Activated naive CD4-positive, alpha-beta T cell treated with anti-CD3 and anti-CD28 coated beads, Interleukin-2, amount 50 U/mL, for 24 hours (primary cell): ENCODE measurements around the gene DGKQ.

Source experiments
- H3K27ac Mint-ChIP-seq: one replicate; pipeline ENCODE4 v1.8.0; 2021; ENCODE audit warnings: mild to moderate bottlenecking, mixed read lengths
- H3K27me3 Mint-ChIP-seq: one replicate; pipeline ENCODE4 v1.8.0; 2021; ENCODE audit warnings: mixed read lengths
- H3K36me3 Mint-ChIP-seq: one replicate; pipeline ENCODE4 v1.8.0; 2021; ENCODE audit warnings: mixed read lengths
- H3K4me1 Mint-ChIP-seq: one replicate; pipeline ENCODE4 v1.8.0; 2021; ENCODE audit warnings: mixed read lengths
- H3K4me3 Mint-ChIP-seq: one replicate; pipeline ENCODE4 v1.8.0; 2021; ENCODE audit warnings: mild to moderate bottlenecking, mixed read lengths
- H3K9me3 Mint-ChIP-seq: one replicate; pipeline ENCODE4 v1.8.0; 2021; ENCODE audit warnings: mixed read lengths

The DGKQ gene

DNA sequence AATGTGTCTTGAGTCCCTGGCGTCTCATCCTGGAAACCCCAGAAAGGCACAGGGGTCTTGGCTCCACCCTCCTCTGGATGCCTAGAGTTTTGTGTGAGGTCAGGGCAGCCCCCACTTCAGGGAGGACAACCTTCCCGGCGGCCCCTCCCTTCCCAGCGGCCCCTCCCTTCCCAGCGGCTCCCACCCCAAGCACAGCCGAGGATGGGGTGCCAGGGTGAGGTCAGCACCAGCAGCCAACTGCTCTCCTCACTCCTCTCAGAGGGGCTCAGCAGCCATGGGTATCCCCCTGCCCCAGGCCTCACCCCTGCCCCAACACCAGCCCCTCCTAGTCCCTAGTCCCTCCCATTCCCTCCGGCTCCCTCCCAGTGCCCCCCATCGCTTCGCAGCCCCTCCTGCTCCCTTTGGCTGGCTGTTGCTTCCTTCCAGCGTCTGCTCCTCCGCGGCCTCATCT, 17.4 kb downstream of the DGKQ start:
- H3K27ac Mint-ChIP-seq = no peak overlapping the region
- no peaks in the 10 kb centered on the region for H3K9me3 Mint-ChIP-seq
- H3K27me3 Mint-ChIP-seq = no peaks in the 10 kb centered on the region
- H3K36me3 Mint-ChIP-seq = peaks cover 4% of the 10 kb centered on the region
- H3K4me3 Mint-ChIP-seq = no peak overlapping the region
- no peaks in the 10 kb centered on the region for H3K4me1 Mint-ChIP-seq

DNA sequence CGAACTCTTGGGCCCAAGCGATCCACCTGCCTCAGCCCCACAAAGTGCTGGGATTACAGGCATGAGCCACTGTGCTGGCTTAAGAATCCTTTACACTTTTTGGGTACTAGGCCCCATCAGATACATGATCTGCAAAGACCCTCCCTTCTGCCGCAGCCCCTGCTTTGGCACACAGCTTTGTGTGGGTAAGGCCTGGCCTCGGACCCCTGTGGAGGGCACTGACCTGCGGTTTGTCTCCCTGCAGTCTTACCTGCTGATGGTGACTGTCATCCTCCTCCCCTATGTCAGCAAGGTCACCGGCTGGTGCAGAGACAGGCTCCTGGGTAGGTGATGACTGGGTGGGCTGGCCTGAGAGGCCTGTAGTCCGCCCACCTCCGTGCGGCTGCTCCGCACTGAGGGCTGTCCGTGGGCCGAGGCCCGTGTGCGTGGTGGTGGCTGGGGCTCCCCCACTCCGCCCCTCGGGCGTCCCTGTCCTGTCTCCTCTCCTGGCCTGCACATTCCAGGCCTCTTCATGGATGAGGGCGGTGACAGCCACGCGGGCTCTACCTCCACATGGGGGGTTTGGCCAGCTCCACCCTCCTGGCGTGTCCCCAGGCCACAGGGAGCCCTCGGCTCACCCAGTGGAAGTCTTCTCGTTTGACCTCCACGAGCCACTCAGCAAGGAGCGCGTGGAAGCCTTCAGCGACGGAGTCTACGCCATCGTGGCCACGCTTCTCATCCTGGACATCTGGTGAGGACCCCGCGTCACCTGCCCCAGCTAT, 18.0 kb downstream of the DGKQ start:
- H3K9me3 Mint-ChIP-seq = no peaks in the 10 kb centered on the region
- H3K27ac Mint-ChIP-seq = no peak overlapping the region
- H3K4me3 Mint-ChIP-seq = no peak overlapping the region
- H3K36me3 Mint-ChIP-seq = peaks cover 4% of the 10 kb centered on the region
- H3K4me1 Mint-ChIP-seq = no peaks in the 10 kb centered on the region
- no peaks in the 10 kb centered on the region for H3K27me3 Mint-ChIP-seq

DNA sequence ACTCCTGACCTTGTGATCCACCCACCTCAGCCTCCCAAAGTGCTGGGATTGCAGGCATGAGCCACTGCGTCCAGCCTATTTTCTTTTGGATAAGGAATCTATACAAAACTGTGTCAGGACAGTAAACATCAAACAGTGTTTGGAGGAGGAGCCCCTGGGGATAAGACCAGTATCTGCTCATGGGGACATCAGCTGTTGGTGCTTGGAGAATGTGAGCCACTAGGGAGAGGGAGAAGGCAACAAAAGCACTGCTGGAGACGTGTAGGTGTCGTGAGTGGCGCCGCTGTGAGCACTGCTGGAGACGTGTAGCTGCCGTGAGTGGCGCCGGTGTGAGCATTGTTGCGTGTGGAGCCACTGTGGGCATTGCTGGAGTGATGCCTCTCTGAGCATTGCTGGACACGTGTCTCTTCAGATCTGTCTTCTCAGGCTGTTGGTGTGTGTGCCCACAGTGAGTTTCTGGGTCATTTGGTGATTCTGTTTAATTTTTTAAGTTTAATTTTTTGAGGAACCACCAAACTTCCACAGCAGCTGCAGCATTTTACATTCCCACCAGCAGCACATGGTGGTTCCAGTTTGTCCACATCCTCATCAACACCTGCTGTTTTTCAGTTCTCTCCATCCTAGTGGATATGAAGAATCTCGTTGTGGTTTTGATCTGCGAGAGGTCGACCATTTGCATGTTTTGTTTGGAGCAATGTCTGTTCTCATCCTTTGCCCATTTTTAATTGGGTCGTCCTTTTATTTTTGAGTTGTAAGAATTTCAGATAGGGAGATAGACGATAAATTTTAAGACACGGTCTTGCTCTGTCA, 19.0 kb downstream of the DGKQ start:
- Mint-ChIP-seq H3K4me1 (no peaks in the 10 kb centered on the region), H3K27me3 (no peaks in the 10 kb centered on the region), H3K4me3 (no peak overlapping the region), H3K27ac (no peak overlapping the region), H3K36me3 (peaks cover 4% of the 10 kb centered on the region), H3K9me3 (no peaks in the 10 kb centered on the region)

DNA sequence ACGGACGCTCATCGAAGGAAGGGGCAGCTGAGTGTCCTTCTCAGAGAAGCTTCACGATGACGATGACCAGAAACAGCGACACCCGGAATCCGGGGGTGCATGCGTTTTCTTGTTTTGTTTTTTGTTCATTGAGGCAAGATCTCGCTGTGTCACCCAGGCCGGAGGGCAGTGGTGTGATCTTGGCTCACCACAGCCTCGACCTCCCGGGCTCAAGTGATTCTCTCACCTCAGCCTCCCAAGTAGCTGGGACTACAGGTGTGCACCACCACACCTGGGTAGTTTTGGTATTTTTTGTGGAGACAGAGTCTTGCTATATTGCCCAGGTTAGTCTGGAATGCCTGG, 19.8 kb downstream of the DGKQ start:
- no peaks in the 10 kb centered on the region for H3K4me1 Mint-ChIP-seq
- H3K36me3 Mint-ChIP-seq = peaks cover 4% of the 10 kb centered on the region
- H3K27me3 Mint-ChIP-seq = no peaks in the 10 kb centered on the region
- H3K4me3 Mint-ChIP-seq = no peak overlapping the region
- H3K9me3 Mint-ChIP-seq = no peaks in the 10 kb centered on the region
- H3K27ac Mint-ChIP-seq = no peak overlapping the region

DNA sequence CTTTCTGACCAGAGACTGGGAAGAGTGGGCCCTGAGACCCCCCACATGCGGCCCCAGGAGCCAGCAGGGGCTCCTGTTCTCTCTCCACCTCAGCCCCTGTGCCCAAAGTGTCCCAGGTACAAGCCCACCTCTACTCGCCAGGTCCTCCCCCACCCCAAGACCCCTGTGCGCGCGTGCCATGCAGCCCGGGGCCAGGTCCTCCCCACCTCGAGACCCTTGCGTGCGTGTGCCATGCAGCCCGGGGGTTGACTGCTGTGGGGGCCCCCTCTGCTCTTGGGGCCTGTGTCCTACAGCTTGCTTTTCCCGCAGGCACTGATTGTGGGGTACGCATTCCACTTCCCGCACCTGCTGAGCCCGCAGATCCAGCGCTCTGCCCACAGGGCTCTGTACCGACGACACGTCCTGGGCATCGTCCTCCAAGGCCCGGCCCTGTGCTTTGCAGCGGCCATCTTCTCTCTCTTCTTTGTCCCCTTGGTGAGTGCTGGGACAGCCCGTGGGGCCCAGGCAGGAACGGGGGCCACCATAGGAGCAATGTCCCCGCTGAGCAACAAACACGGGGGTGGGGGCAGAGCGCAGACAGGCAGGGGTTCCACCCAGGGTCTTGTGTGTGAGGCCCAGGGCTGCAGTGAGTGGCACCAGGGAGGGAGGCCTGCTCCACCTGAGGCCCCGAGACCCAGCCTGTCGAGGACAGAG, 20.3 kb downstream of the DGKQ start:
- no peaks in the 10 kb centered on the region for H3K27me3 Mint-ChIP-seq
- H3K27ac Mint-ChIP-seq = no peak overlapping the region
- peaks cover 4% of the 10 kb centered on the region for H3K36me3 Mint-ChIP-seq
- H3K9me3 Mint-ChIP-seq = no peaks in the 10 kb centered on the region
- no peaks in the 10 kb centered on the region for H3K4me1 Mint-ChIP-seq
- H3K4me3 Mint-ChIP-seq = no peak overlapping the region

DNA sequence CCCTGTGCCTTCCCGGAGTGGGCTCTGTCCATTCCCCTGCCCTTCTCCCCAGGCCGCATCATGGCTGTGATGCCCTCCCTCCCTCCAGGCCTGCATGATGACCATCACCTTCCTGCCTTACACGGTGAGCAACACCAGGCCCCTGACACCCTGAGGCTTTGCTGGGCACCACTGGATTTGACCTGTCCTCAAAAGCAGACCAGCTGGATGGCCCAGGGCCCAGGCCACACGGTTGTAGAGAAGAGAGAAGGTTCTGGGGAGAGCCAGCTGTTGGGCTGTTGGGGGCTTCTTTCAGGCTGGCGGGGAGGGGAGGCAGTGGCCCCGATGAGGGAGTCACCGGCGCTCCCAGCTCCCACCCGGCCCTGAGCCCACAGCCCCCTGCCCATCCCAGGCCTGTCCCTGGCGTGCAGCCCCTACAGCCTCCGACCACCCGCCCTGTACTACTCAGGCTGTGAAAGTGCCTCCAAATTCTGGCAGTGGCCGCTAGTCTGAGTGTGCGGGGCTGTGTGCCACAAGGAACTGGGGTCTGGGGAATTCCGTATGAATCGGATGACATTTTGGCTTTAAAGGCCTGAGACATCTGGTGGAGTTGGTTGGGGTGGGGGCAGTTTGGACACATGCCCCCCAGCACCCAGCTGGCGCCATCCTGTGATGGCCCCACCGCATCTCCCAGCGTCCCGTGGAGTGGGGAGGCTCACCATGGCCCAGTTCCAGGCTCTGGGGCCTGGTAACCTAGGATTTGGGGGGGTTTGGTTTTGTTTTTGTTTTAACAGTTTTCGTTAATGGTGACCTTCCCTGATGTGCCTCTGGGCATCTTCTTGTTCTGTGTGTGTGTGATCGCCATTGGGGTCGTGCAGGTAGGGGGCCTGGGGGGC, 21.5 kb downstream of the DGKQ start:
- no peaks in the 10 kb centered on the region for H3K27me3 Mint-ChIP-seq
- H3K4me1 Mint-ChIP-seq = no peaks in the 10 kb centered on the region
- H3K27ac Mint-ChIP-seq = no peak overlapping the region
- peaks cover 4% of the 10 kb centered on the region for H3K36me3 Mint-ChIP-seq
- H3K4me3 Mint-ChIP-seq = no peak overlapping the region
- H3K9me3 Mint-ChIP-seq = no peaks in the 10 kb centered on the region

DNA sequence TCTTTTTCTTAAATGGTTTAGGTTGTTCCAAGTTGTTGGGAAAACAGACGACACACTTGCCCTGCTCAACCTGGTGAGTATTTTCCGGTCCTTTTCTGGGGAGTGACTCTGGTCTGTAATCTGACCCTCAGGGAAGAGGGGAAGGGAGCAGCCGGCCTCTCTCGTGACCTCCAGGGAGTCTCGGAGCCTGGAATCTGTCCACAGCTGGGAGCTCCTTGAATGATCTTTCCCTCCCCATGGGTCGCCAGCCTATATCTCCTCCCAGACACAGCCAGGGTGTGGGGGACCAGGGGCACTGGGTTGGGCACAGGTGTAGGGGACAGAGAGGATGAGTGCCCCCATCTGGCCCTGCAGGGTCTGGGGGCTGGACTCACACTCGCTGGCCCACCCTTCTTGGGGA, 22.2 kb downstream of the DGKQ start:
- no peaks in the 10 kb centered on the region for H3K9me3 Mint-ChIP-seq
- H3K36me3 Mint-ChIP-seq = peaks cover 4% of the 10 kb centered on the region
- H3K4me1 Mint-ChIP-seq = peaks cover under 1% of the 10 kb centered on the region
- no peaks in the 10 kb centered on the region for H3K27me3 Mint-ChIP-seq
- no peak overlapping the region for H3K27ac Mint-ChIP-seq
- H3K4me3 Mint-ChIP-seq = no peak overlapping the region

DNA sequence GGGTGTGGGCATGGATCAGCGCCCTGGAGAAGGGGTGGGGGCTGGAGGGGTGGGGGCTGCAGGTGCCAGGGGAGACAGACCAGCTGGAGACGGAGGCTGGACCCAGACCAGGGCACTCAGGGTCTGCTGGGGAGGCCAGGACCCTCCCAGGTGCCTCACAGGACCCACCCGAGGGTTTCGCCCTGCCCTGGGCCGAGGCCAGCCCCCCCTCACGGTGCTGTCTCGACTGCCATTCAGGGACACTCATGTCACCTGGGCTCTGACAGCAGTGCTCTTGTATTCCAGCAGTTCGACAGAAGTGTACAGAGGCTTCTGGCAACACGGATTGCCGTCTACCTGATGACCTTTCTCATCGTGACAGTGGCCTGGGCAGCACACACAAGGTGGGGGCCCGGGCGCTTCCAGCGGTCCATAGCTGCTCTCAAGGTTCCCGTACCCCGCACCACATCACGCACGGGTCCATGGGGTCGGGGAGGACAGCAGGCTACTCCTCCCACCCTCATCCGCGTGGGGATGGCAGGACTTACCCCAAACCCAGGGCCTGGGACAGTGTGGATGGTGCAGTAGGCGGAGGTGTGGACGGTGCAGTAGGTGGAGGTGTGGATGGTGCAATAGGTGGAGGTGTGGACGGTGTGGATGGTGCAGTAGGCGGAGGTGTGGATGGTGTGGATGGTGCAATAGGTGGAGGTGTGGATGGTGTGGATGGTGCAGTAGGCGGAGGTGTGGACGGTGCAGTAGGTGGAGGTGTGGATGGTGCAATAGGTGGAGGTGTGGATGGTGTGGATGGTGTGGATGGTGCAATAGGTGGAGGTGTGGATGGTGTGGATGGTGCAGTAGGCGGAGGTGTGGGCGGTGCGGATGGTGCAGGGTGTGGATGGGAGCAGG, 23.0 kb downstream of the DGKQ start:
- Mint-ChIP-seq H3K27me3 (no peaks in the 10 kb centered on the region), H3K4me3 (no peak overlapping the region), H3K4me1 (peaks cover 8% of the 10 kb centered on the region), H3K36me3 (peaks cover 4% of the 10 kb centered on the region), H3K27ac (no peak overlapping the region), H3K9me3 (no peaks in the 10 kb centered on the region)

DNA sequence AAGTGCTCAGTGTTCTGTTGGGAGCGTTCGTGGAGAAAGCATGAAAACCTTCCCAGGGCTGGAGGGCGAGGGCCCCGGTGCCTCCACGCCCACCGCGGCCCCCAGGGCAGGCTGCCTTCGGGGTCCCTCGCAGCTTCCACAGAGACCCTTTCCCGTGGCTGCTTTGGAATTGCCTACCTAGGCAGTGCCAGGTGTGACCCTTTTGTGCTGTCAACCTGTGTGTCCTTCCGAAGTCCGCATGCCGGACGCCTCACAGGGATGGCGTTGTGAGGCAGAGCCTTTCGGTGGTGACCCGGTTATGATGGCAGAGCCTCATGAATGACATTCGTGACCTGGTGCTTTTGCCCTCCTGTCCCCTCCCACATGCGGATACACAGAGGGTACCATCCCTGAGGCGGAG, 23.7 kb downstream of the DGKQ start:
- Mint-ChIP-seq H3K9me3 (no peaks in the 10 kb centered on the region), H3K27me3 (no peaks in the 10 kb centered on the region), H3K27ac (no peak overlapping the region), H3K4me3 (no peak overlapping the region), H3K4me1 (peaks cover 13% of the 10 kb centered on the region), H3K36me3 (peaks cover 3% of the 10 kb centered on the region)

DNA sequence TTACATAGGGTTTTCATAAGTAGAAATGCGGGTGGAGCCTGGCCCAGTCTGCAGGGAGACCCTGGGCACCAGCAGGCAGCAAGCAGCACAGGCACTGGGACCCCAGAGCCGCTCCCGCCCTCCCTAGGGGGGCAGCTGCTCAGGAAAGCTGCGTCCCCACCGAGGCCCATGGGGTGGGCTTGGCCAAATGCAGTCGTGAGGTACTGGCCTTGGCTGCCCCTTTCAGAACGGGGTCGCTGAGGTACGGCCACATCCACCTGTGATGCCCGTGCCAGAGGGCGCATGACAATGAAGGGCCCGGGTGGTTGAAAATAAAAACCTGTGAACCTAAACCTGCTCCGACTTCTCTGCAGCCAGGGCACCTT, 24.5 kb downstream of the DGKQ start:
- no peaks in the 10 kb centered on the region for H3K9me3 Mint-ChIP-seq
- no peak overlapping the region for H3K4me3 Mint-ChIP-seq
- H3K27me3 Mint-ChIP-seq = no peaks in the 10 kb centered on the region
- no peaks in the 10 kb centered on the region for H3K36me3 Mint-ChIP-seq
- H3K4me1 Mint-ChIP-seq = peaks cover 13% of the 10 kb centered on the region
- H3K27ac Mint-ChIP-seq = no peak overlapping the region

DNA sequence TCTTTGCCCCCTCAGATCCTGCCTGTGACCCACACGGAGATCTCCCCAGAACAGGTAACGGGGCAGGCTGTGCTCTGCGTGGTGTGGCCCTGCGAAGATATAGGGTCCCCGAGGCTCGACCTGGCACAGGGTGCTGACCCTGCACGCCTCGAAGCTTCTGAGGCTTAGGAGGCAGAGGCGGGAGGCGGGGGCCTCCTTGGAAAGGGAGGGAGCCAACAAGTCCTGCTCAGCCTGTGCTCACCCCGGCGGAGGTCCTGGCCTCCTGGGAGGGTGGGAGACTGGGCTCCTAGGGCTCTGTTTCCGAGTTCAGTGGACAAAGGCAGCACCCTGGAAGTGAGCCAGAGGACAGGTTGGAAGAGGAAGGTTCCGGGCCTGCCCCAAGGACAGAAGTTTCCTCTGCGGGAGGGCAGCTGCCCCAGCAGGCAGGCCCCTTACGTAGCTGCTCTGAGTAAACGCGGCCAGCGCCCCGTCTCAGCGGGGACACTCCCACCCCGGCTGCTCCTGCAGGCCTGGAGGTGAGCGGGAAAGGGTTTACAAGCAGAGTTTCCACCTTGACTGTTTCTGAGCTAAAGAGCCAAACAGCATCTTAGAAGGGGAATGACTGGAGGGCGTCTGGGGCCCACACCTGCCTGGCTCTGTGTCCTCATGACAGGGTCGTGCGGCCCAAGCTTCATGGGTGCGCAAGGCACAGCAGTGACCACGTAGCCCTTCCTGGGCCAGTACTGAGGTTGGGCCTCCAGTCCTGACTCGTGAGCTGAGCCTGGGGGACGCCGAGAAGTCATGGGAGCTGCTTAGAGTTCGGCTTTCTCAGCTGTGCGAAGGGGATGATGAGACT, 25.1 kb downstream of the DGKQ start:
- H3K4me1 Mint-ChIP-seq = peaks cover 13% of the 10 kb centered on the region
- no peak overlapping the region for H3K27ac Mint-ChIP-seq
- no peaks in the 10 kb centered on the region for H3K9me3 Mint-ChIP-seq
- H3K4me3 Mint-ChIP-seq = no peak overlapping the region
- no peaks in the 10 kb centered on the region for H3K27me3 Mint-ChIP-seq
- H3K36me3 Mint-ChIP-seq = no peaks in the 10 kb centered on the region

DNA sequence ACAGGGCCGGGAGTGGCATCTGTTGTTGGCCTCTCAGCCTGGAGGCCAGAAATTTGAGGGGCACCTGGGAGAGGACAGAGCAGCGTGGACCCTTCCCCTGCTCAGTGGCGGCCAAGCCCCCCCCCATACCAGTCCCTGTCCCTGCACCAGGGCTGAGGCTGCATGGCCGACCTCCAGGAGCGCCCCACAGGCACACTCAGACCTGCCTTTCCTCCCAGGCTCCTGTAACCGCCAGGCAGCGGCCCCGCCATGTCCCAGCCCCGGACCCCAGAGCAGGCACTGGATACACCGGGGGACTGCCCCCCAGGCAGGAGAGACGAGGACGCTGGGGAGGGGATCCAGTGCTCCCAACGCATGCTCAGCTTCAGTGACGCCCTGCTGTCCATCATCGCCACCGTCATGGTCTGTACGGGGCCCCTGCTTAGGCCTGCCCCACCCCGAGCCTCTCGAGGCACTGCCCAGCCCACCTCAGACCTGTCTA, 25.8 kb downstream of the DGKQ start:
- no peak overlapping the region for H3K4me3 Mint-ChIP-seq
- H3K27me3 Mint-ChIP-seq = no peaks in the 10 kb centered on the region
- peaks cover 13% of the 10 kb centered on the region for H3K4me1 Mint-ChIP-seq
- peaks cover 1% of the 10 kb centered on the region for H3K36me3 Mint-ChIP-seq
- H3K27ac Mint-ChIP-seq = no peak overlapping the region
- H3K9me3 Mint-ChIP-seq = no peaks in the 10 kb centered on the region

DNA sequence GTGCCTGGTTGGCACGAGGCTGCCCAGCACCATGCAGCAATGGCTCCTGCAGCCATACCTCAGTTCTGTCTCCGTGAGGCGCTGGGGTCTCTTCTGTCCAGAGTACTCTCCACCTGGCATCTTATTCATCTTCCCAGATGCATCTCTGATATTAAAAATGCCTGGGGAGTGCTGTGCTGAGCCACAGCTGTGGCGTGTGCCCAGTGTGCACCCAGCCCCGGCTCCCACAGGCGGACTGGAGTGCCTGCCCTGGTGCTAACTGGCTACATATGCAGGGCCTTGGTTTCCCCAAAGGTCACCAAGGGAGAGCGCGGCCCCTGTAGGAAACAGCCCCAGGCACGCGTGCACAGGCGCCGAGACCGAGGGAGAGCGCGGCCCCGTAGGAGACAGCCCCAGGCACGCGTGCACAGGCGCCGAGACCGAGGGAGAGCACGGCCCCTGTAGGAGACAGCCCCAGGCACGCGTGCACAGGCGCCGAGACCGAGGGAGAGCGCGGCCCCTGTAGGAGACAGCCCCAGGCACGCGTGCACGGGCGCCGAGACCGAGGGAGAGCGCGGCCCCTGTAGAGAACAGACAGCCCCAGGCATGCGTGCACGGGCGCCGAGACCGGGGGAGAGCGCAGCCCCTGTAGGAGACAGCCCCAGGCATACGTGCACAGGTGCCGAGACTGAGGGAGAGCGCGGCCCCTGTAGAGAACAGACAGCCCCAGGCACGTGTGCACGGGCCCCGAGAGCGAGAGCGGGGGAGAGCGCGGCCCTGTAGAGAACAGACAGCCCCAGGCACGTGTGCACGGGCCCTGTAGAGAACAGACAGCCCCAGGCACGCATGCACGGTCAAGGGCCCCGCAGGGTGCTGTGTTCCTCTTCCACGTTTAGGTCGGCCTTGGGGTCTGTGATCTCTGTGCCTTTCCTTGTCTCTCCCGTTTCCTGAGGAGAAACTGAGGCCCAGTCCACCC, 26.6 kb downstream of the DGKQ start:
- Mint-ChIP-seq H3K4me1 (peaks cover 13% of the 10 kb centered on the region), H3K27ac (no peak overlapping the region), H3K4me3 (no peak overlapping the region)

More for the DNA sequence above, 26.6 kb downstream of the DGKQ start:
- H3K36me3 Mint-ChIP-seq = peaks cover 1% of the 10 kb centered on the region
- no peaks in the 10 kb centered on the region for H3K27me3 Mint-ChIP-seq
- H3K9me3 Mint-ChIP-seq = no peaks in the 10 kb centered on the region
